A673 (cell line): Measurements from ENCODE around the gene YTHDF2. TPM values are rescaled to one million over a fixed set of nuclear protein-coding genes. Genes with fewer than 3 reads are reported as not detected.

Experiments
- BruUV-seq: library from RNA; stranded (reverse); fragments of 400-500 nt; replicated peaks from 2 replicates; lab custom pipeline; 2021; lab: Mats Ljungman, UMichigan
- CTCF ChIA-PET: fragments of 300-600 bp; sonication (Branson Sonifier 250); formaldehyde crosslinking; loops from one replicate; lab custom pipeline; 2022; ENCODE audit warnings: antibody characterized with exemption; lab: Charles Lee
- POLR2A ChIA-PET: fragments of 300-600 bp; sonication (Branson Sonifier 250); formaldehyde crosslinking; loops from one replicate; lab custom pipeline; 2022; ENCODE audit warnings: antibody characterized with exemption; ENCODE audit not compliant: low non-redundant PET; lab: Charles Lee
- DNase-seq: peaks from one replicate; pipeline ENCODE4 v3.0.0-alpha.2; 2015; ENCODE audit warnings: low spot score
- H3K27ac ChIP-seq: fragments of 200-600 bp; sonication (generic); 2 replicates; pipeline ENCODE4 v1.5.1; 2016; ENCODE audit warnings: mixed run types, low read depth, mild to moderate bottlenecking, mixed read lengths, antibody characterized with exemption, low read length; ENCODE audit not compliant: poor library complexity, severe bottlenecking
- H3K27me3 ChIP-seq: fragments of 200-600 bp; sonication (generic); replicated peaks from 2 replicates; pipeline ENCODE4 v1.6.1; 2017; ENCODE audit warnings: mixed run types, low read depth, mild to moderate bottlenecking, mixed read lengths, antibody characterized with exemption, low read length; ENCODE audit not compliant: insufficient read depth, poor library complexity
- H3K36me3 ChIP-seq: fragments of 200-600 bp; sonication (generic); 2 replicates; pipeline ENCODE4 v1.6.1; 2016; ENCODE audit warnings: mixed run types, mild to moderate bottlenecking, mixed read lengths, antibody characterized with exemption, low read length; ENCODE audit not compliant: insufficient read depth, poor library complexity, severe bottlenecking
- H3K4me1 ChIP-seq: fragments of 200-600 bp; sonication (generic); 2 replicates; pipeline ENCODE4 v1.6.1; 2017; ENCODE audit warnings: mixed run types, mild to moderate bottlenecking, mixed read lengths, antibody characterized with exemption, low read length; ENCODE audit not compliant: insufficient read depth, poor library complexity, severe bottlenecking
- H3K4me3 ChIP-seq: fragments of 200-600 bp; sonication (generic); 2 replicates; pipeline ENCODE4 v1.5.1; 2016; ENCODE audit warnings: low read depth, mixed run types, mild to moderate bottlenecking, mixed read lengths, low read length; ENCODE audit not compliant: poor library complexity, severe bottlenecking
- H3K9me3 ChIP-seq: fragments of 200-600 bp; sonication (generic); 2 replicates; pipeline ENCODE4 v1.6.1; 2016; ENCODE audit warnings: mixed run types, low read depth, mild to moderate bottlenecking, mixed read lengths, antibody characterized with exemption, low read length; ENCODE audit not compliant: poor library complexity, severe bottlenecking
- CTCF ChIP-seq: fragments of 300-800, 200-600 bp; sonication (generic); conservative IDR thresholded peaks from 2 replicates; pipeline ENCODE4 v1.5.1; 2017; ENCODE audit warnings: low read depth, mild to moderate bottlenecking, antibody characterized with exemption, low read length, moderate library complexity, mixed read lengths
- EZH2 ChIP-seq: fragments of 200-600 bp; sonication (generic); IDR thresholded peaks from 2 replicates; pipeline ENCODE4 v1.6.1; 2017; ENCODE audit warnings: borderline replicate concordance, low read depth, mild to moderate bottlenecking, mixed read lengths, antibody characterized with exemption, low read length; ENCODE audit not compliant: poor library complexity, severe bottlenecking
- intact Hi-C: fragments of 100-400 bp; cut with micrococcal nuclease; formaldehyde crosslinking; loops from one replicate; pipeline ENCODE4 v1.10.0; 2022; ENCODE audit not compliant: unreplicated experiment
- total RNA-seq: library from RNA; stranded (reverse); gene quantifications from 2 replicates; pipeline ENCODE4 v1.2.3, GENCODE V29; 2021

Gene YTHDF2
- total RNA-seq, 1 experiment from 2014 or later: 111 TPM

GRCh38 chr1:28783363-28783762 is 46.6 kb downstream of the YTHDF2 start:
- no peak overlapping the region for H3K27ac ChIP-seq
- ChIA-PET POLR2A (interaction anchor here (0.6 to 0.7 kb wide), 2 partner anchors 36 to 388 kb away, joined by 8 to 9 read pairs; no protein-coding TSS in a partner anchor), CTCF (interaction anchor here (3.1 kb wide), 1 partner anchor 94 kb away, joined by 55 read pairs; no protein-coding TSS in a partner anchor)
- TF ChIP-seq EZH2 (no peak), CTCF (no peak)
- no peaks in the 10 kb centered on the region for H3K4me1 ChIP-seq
- BruUV-seq: no TSS peak
- H3K36me3 ChIP-seq: no peaks in the 10 kb centered on the region
- H3K4me3 ChIP-seq: no peak overlapping the region
- no peaks in the 10 kb centered on the region for H3K27me3 ChIP-seq
- DNase-seq: no peak
- no peaks in the 10 kb centered on the region for H3K9me3 ChIP-seq
- intact Hi-C loops: no loop called here

GRCh38 chr1:28789412-28789811 is 52.7 kb downstream of the YTHDF2 start:
- no peaks in the 10 kb centered on the region for H3K36me3 ChIP-seq
- no TSS peak for BruUV-seq
- H3K27ac ChIP-seq: no peak overlapping the region
- H3K27me3 ChIP-seq: no peaks in the 10 kb centered on the region
- intact Hi-C loops: loop anchor here (5.0 kb wide), 1 partner anchor 73 kb away; no protein-coding TSS in a partner anchor
- CTCF ChIA-PET: no interaction called here
- POLR2A ChIA-PET: interaction anchor here (0.5 kb wide), 1 partner anchor 213 kb away, joined by 3 read pairs; no protein-coding TSS in a partner anchor
- H3K4me3 ChIP-seq: no peak overlapping the region
- TF ChIP-seq CTCF (no peak), EZH2 (no peak)
- no peaks in the 10 kb centered on the region for H3K9me3 ChIP-seq
- no peak for DNase-seq
- H3K4me1 ChIP-seq: no peaks in the 10 kb centered on the region

GRCh38 chr1:28789816-28790215 is 53.1 kb downstream of the YTHDF2 start:
- intact Hi-C loops: loop anchor here (5.0 kb wide), 1 partner anchor 72 kb away; no protein-coding TSS in a partner anchor
- CTCF ChIA-PET: no interaction called here

More at GRCh38 chr1:28789816-28790215, 53.1 kb downstream of the YTHDF2 start:
- Histone ChIP-seq H3K9me3 (no peaks in the 10 kb centered on the region), H3K27me3 (no peaks in the 10 kb centered on the region), H3K36me3 (no peaks in the 10 kb centered on the region), H3K4me1 (no peaks in the 10 kb centered on the region), H3K27ac (no peak overlapping the region), H3K4me3 (no peak overlapping the region)
- no TSS peak for BruUV-seq
- POLR2A ChIA-PET: interaction anchor here (0.5 kb wide), 1 partner anchor 212 kb away, joined by 3 read pairs; no protein-coding TSS in a partner anchor
- DNase-seq: no peak
- TF ChIP-seq CTCF (no peak), EZH2 (no peak)
